HL-60 (cell line): Measurements from ENCODE around the gene PRKCD.

Experiments
- GABPA ChIP-seq: IDR thresholded peaks from 2 replicates; pipeline ENCODE4 v1.6.1; 2012; ENCODE audit warnings: low read depth
- POLR2AphosphoS5 ChIP-seq: IDR thresholded peaks from 2 replicates; pipeline ENCODE4 v1.6.1; 2012; ENCODE audit warnings: low read depth
- REST ChIP-seq: IDR thresholded peaks from 2 replicates; pipeline ENCODE4 v1.6.1; 2012; ENCODE audit warnings: low read depth; ENCODE audit not compliant: insufficient replicate concordance
- SPI1 ChIP-seq: IDR thresholded peaks from 2 replicates; pipeline ENCODE4 v1.6.1; 2012; ENCODE audit warnings: low read depth, mild to moderate bottlenecking, borderline replicate concordance
- TF ChIP-seq, protein P1 (sequence below): IDR thresholded peaks from one replicate; pipeline ENCODE4 v1.5.1; 2011; ENCODE audit warnings: low read length, control low read depth, inconsistent platforms; ENCODE audit not compliant: insufficient read depth

DNA sequence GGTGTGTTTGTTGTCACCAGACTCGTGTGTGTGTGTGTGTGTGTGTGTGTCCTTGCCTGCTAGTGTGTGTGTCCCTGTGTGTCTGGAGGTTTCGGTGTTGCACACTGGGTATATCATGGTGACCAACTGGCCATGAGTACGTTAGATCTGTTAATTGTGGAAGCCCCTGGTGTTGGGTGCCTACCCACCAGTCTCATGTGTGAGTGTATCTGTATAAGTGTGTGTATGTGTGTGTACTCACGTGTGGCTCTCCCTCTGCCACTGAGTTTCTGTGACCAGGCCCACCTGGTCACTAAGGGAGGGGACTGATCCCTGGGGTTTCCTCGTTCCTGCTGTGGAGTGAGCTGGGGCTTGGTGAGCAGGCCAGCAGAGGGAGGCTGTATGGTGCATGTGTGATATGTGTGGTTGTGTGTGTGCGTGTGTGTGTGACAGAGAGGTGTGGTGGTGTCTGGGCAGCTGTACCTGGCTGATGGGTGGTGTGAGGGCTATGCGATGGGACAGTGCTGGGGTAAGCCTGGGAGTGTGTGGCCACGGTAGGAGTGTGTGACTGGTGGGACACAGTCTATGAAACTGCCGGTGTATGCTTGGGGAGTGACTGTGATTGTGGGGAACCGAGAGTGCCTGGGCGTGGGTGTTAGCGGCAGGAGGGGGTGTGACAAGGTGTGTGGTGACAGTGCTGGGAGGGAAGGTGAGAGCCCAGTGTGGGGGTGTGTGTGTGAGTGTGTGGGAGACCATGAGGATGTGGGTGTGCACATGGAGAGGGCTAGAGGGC, 1.8 kb downstream of the PRKCD start:
- TF ChIP-seq, protein P1, sequence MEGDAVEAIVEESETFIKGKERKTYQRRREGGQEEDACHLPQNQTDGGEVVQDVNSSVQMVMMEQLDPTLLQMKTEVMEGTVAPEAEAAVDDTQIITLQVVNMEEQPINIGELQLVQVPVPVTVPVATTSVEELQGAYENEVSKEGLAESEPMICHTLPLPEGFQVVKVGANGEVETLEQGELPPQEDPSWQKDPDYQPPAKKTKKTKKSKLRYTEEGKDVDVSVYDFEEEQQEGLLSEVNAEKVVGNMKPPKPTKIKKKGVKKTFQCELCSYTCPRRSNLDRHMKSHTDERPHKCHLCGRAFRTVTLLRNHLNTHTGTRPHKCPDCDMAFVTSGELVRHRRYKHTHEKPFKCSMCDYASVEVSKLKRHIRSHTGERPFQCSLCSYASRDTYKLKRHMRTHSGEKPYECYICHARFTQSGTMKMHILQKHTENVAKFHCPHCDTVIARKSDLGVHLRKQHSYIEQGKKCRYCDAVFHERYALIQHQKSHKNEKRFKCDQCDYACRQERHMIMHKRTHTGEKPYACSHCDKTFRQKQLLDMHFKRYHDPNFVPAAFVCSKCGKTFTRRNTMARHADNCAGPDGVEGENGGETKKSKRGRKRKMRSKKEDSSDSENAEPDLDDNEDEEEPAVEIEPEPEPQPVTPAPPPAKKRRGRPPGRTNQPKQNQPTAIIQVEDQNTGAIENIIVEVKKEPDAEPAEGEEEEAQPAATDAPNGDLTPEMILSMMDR: no peak
- TF ChIP-seq POLR2AphosphoS5 (0 out of 2 replicates have a peak, but pooled peaks have one; percentile 17), SPI1 (no peak), GABPA (no peak), REST (no peak)
